Mesenchymal stem cell (in vitro differentiated cells and primary cell): ENCODE data around the gene MAPKAP1.

Source experiments
- DNase-seq: peaks from one replicate; pipeline ENCODE4 v3.0.0-alpha.2; 2013
- H2AFZ ChIP-seq: one replicate; pipeline ENCODE4 v1.6.1; 2013; ENCODE audit warnings: low read depth, mild to moderate bottlenecking, control low read depth, inconsistent platforms, low read length, moderate library complexity
- H2AK5ac ChIP-seq: 2 replicates; pipeline ENCODE4 v1.6.1; 2013; ENCODE audit warnings: low read length, moderate library complexity, mild to moderate bottlenecking, inconsistent platforms; ENCODE audit not compliant: severe bottlenecking
- H2BK120ac ChIP-seq: one replicate; pipeline ENCODE4 v1.6.1; 2013; ENCODE audit warnings: low read depth, mild to moderate bottlenecking, inconsistent platforms, low read length, moderate library complexity
- H2BK12ac ChIP-seq, 2 experiments: one replicate each; pipeline ENCODE4 v1.6.1; 2013; ENCODE audit warnings: inconsistent platforms in 2 of 2, low read length in 2 of 2, mild to moderate bottlenecking in 2 of 2, moderate library complexity in 2 of 2, control low read depth in 1 of 2
- H2BK15ac ChIP-seq: one replicate; pipeline ENCODE4 v1.6.1; 2013; ENCODE audit warnings: mild to moderate bottlenecking, low read depth, inconsistent platforms; ENCODE audit not compliant: poor library complexity, severe bottlenecking
- H2BK5ac ChIP-seq: 2 replicates; pipeline ENCODE4 v1.6.1; 2013; ENCODE audit warnings: low read depth, mild to moderate bottlenecking, low read length, control low read depth, inconsistent platforms; ENCODE audit not compliant: poor library complexity, severe bottlenecking
- H3K14ac ChIP-seq, 2 experiments: one replicate each; pipeline ENCODE4 v1.6.1; 2013; ENCODE audit warnings: inconsistent platforms in 2 of 2, low read length in 2 of 2, control low read depth in 1 of 2, mild to moderate bottlenecking in 1 of 2, moderate library complexity in 1 of 2
- H3K18ac ChIP-seq, 2 experiments: one replicate each; pipeline ENCODE4 v1.6.1; 2013; ENCODE audit warnings: inconsistent platforms in 2 of 2, low read length in 2 of 2, control low read depth in 1 of 2, low read depth in 1 of 2, mild to moderate bottlenecking in 1 of 2
- H3K23ac ChIP-seq, 2 experiments: one replicate each; pipeline ENCODE4 v1.6.1; 2013; ENCODE audit warnings: inconsistent platforms in 2 of 2, low read length in 2 of 2, mild to moderate bottlenecking in 2 of 2, moderate library complexity in 2 of 2, control low read depth in 1 of 2
- H3K27ac ChIP-seq: 2 replicates; pipeline ENCODE4 v1.5.1; 2013; ENCODE audit warnings: mild to moderate bottlenecking, moderate library complexity, low read length, control low read depth, inconsistent platforms; ENCODE audit not compliant: poor library complexity, severe bottlenecking
- H3K27me3 ChIP-seq, 2 experiments: 2 replicates each; pipeline versions ENCODE4 v1.6.1 to v1.7.0; 2013; ENCODE audit warnings: low read length in 2 of 2, mild to moderate bottlenecking in 2 of 2, moderate library complexity in 2 of 2, control low read depth in 1 of 2, inconsistent platforms in 1 of 2; ENCODE audit not compliant: control insufficient read depth in 1 of 2, insufficient read depth in 1 of 2
- H3K36me3 ChIP-seq, 2 experiments: 2 replicates each; pipeline versions ENCODE4 v1.6.1 to v1.7.0; 2013; ENCODE audit warnings: low read length in 2 of 2, control low read depth in 1 of 2, inconsistent platforms in 1 of 2, low read depth in 1 of 2, mild to moderate bottlenecking in 1 of 2; ENCODE audit not compliant: insufficient read depth in 2 of 2, control insufficient read depth in 1 of 2
- H3K4ac ChIP-seq, 2 experiments: one replicate each; pipeline ENCODE4 v1.6.1; 2013; ENCODE audit warnings: inconsistent platforms in 2 of 2, low read length in 2 of 2, mild to moderate bottlenecking in 2 of 2, moderate library complexity in 2 of 2, control low read depth in 1 of 2, low read depth in 1 of 2
- H3K4me1 ChIP-seq: 2 replicates; pipeline ENCODE4 v1.6.1; 2013; ENCODE audit warnings: low read depth, low read length, control low read depth; ENCODE audit not compliant: control insufficient read depth, insufficient read depth
- H3K4me2 ChIP-seq: 2 replicates; pipeline ENCODE4 v1.6.1; 2013; ENCODE audit warnings: low read length, mild to moderate bottlenecking, inconsistent platforms; ENCODE audit not compliant: poor library complexity, severe bottlenecking
- H3K4me3 ChIP-seq, 2 experiments: 2 replicates each; pipeline versions ENCODE4 v1.5.1 to v1.7.0; 2013; ENCODE audit warnings: low read length in 2 of 2, mild to moderate bottlenecking in 2 of 2, control low read depth in 1 of 2, low read depth in 1 of 2; ENCODE audit not compliant: insufficient read depth in 1 of 2
- H3K79me1 ChIP-seq: replicated peaks from 2 replicates; pipeline ENCODE4 v1.6.1; 2013; ENCODE audit warnings: mild to moderate bottlenecking, control low read depth, low read length, inconsistent platforms; ENCODE audit not compliant: poor library complexity, severe bottlenecking
- H3K9ac ChIP-seq: 2 replicates; pipeline ENCODE4 v1.7.0; 2013; ENCODE audit warnings: mild to moderate bottlenecking, low read length, moderate library complexity
- H3K9me3 ChIP-seq: 2 replicates; pipeline ENCODE4 v1.7.0; 2013; ENCODE audit warnings: mild to moderate bottlenecking, low read length; ENCODE audit not compliant: control insufficient read depth
- H4K8ac ChIP-seq: one replicate; pipeline ENCODE4 v1.6.1; 2013; ENCODE audit warnings: inconsistent platforms, mild to moderate bottlenecking, low read length, moderate library complexity
- H4K91ac ChIP-seq: one replicate; pipeline ENCODE4 v1.6.1; 2013; ENCODE audit warnings: mild to moderate bottlenecking, low read length, inconsistent platforms
- WGBS: methylation state at CpG from one replicate; pipeline ENCODE4 v1.1.7; 2013; ENCODE audit warnings: mixed read lengths; 5-methylcytosine and 5-hydroxymethylcytosine counted together

The MAPKAP1 gene

DNA sequence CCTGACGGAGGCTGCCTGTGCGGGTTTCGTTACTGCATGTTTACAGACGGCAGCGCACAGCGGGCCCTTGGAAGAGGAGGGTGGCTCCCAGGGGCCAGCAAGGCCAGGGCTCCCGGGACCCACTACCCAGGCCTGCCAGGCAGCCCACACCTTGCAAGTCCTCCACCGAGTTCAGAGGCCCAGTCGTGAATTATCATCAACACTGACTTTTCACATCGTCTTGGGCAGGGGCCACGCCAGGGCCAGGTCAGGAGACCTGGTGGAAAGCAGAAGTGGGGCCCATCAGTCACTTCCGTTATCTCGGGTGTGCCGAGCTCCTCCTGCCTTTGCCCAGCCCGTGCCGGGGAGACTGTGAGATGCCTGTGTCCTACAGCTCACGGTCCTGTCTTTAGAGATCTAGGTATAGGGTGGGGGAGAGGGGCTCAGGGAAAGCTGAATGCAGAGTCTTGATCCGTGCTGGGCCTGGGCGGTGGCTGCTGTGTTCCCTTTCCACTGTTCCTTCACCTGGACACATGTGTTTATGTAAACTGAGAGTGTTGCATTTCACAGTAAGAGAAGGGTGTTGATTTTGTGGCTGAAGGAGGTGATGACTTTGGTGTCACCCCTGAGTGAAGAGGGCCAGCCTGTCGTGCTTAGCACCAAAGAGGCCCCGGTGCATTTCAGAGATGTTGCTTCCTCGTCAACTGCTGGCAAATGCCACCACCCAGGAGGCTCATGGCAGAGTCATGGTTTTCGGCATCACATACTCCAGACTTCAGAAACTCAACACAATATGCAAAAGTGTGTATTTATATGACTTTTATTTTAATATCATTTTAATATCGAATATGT lies 270.2 kb downstream of the MAPKAP1 start:
- WGBS = 94% methylated on average over 22 of the region's 24 CpGs
- Histone ChIP-seq H4K8ac (no peak overlapping the region), H2BK15ac (no peak overlapping the region)

GRCh38 chr9:125435776-125436612 lies 271.0 kb downstream of the MAPKAP1 start:
- no peak overlapping the region for H2AFZ ChIP-seq
- H3K23ac ChIP-seq = no peak overlapping the region
- peaks cover 2% of the 10 kb centered on the region for H3K4me1 ChIP-seq
- no peak overlapping the region for H3K4me2 ChIP-seq
- H3K9ac ChIP-seq = no peak overlapping the region
- H2BK120ac ChIP-seq = no peak overlapping the region
- 98% methylated on average over 16 of the region's 16 CpGs for WGBS
- H3K27me3 ChIP-seq = no peaks in the 10 kb centered on the region
- H3K27ac ChIP-seq = no peak overlapping the region
- no peak overlapping the region for H2BK12ac ChIP-seq
- H3K4ac ChIP-seq = no peak overlapping the region
- no peaks in the 10 kb centered on the region for H3K9me3 ChIP-seq
- no peak for DNase-seq
- no peak overlapping the region for H2AK5ac ChIP-seq
- H4K91ac ChIP-seq = no peak overlapping the region
- H2BK15ac ChIP-seq = no peak overlapping the region
- H3K4me3 ChIP-seq = no peak overlapping the region
- no peak overlapping the region for H4K8ac ChIP-seq
- H2BK5ac ChIP-seq = no peak overlapping the region
- no peaks in the 10 kb centered on the region for H3K79me1 ChIP-seq
- H3K36me3 ChIP-seq = peaks cover 38 to 46% of the 10 kb centered on the region in 2 experiments
- no peak overlapping the region for H3K14ac ChIP-seq
- no peak overlapping the region for H3K18ac ChIP-seq

More for the DNA sequence above, 270.2 kb downstream of the MAPKAP1 start:
- DNase-seq = no peak
- Histone ChIP-seq H2BK12ac (no peak overlapping the region), H3K79me1 (no peaks in the 10 kb centered on the region), H2BK120ac (no peak overlapping the region), H2BK5ac (no peak overlapping the region), H3K36me3 (peaks cover 38 to 51% of the 10 kb centered on the region in 2 experiments), H2AK5ac (no peak overlapping the region), H2AFZ (no peak overlapping the region), H3K27ac (no peak overlapping the region), H3K18ac (no peak overlapping the region), H3K14ac (no peak overlapping the region), H3K27me3 (no peaks in the 10 kb centered on the region), H3K4me2 (no peak overlapping the region), H3K4me3 (no peak overlapping the region), H3K4ac (no peak overlapping the region), H3K23ac (no peak overlapping the region), H4K91ac (no peak overlapping the region), H3K9ac (no peak overlapping the region), H3K4me1 (peaks cover 2% of the 10 kb centered on the region), H3K9me3 (no peaks in the 10 kb centered on the region)

GRCh38 chr9:125434986-125435775 lies 271.8 kb downstream of the MAPKAP1 start:
- WGBS = 93% methylated on average over 16 of the region's 16 CpGs
- Histone ChIP-seq H3K4me1 (peaks cover 2% of the 10 kb centered on the region), H2BK120ac (no peak overlapping the region), H3K79me1 (no peaks in the 10 kb centered on the region), H3K27me3 (no peaks in the 10 kb centered on the region), H2AFZ (no peak overlapping the region), H3K4ac (no peak overlapping the region), H3K4me2 (no peak overlapping the region), H4K8ac (no peak overlapping the region), H2BK15ac (no peak overlapping the region), H3K27ac (no peak overlapping the region), H3K23ac (no peak overlapping the region), H3K18ac (no peak overlapping the region), H4K91ac (no peak overlapping the region), H2BK5ac (no peak overlapping the region), H2BK12ac (no peak overlapping the region), H3K14ac (no peak overlapping the region), H3K9ac (no peak overlapping the region), H3K4me3 (no peak overlapping the region), H2AK5ac (no peak overlapping the region), H3K36me3 (peaks cover 33 to 38% of the 10 kb centered on the region in 2 experiments), H3K9me3 (no peaks in the 10 kb centered on the region)
- DNase-seq = no peak
